ENCODE measurements around the gene KIAA0753.

Gene KIAA0753

GRCh38 chr17:6544011-6544370 is 96.5 kb downstream of the KIAA0753 start:
- H3K27ac ChIP-seq (ENCODE audit: low read depth, low read length) = no peak overlapping the region
- no peak overlapping the region for H3K4me2 ChIP-seq (ENCODE audit: low read length)
- TF ChIP-seq CTCF (IDR thresholded peaks at IDR 0.05; ENCODE audit: low read depth, low read length, poor library complexity, severe bottlenecking) (no peak), EZH2phosphoT487 (IDR thresholded peaks at IDR 0.05; ENCODE audit: borderline replicate concordance, low read length) (no peak)
- H3K36me3 ChIP-seq (ENCODE audit: control insufficient read depth, low read length) = no peaks in the 10 kb centered on the region
- no peak overlapping the region for H3K4me3 ChIP-seq (ENCODE audit: low read length)
- H3K4me1 ChIP-seq (ENCODE audit: control insufficient read depth, low read length) = no peaks in the 10 kb centered on the region
- no peaks in the 10 kb centered on the region for H3K9me2 ChIP-seq (replicated peaks; ENCODE audit: control insufficient read depth, low read length)
- H3K27me3 ChIP-seq (ENCODE audit: control insufficient read depth, low read length) = peaks cover 4% of the 10 kb centered on the region; the same call in 1 of the 2 replicates
- H3K79me2 ChIP-seq (ENCODE audit: control insufficient read depth, low read length) = no peaks in the 10 kb centered on the region
- H3K9me3 ChIP-seq (ENCODE audit: control insufficient read depth, insufficient read depth, low read length) = no peaks in the 10 kb centered on the region
- H3F3A ChIP-seq (ENCODE audit: control insufficient read depth, insufficient read depth) = no peaks in the 10 kb centered on the region
- H4K20me1 ChIP-seq (ENCODE audit: control insufficient read depth, insufficient read depth, low read depth, low read length) = no peaks in the 10 kb centered on the region

- Histone ChIP-seq H3K4me1 (ENCODE audit: control insufficient read depth, low read length) (no peaks in the 10 kb centered on the region), H3K27me3 (ENCODE audit: control insufficient read depth, low read length) (peaks cover 4% of the 10 kb centered on the region; the same call in 1 of the 2 replicates), H3K4me2 (ENCODE audit: low read length) (no peak overlapping the region), H3K27ac (ENCODE audit: low read depth, low read length) (no peak overlapping the region), H3F3A (ENCODE audit: control insufficient read depth, insufficient read depth) (no peaks in the 10 kb centered on the region), H3K4me3 (ENCODE audit: low read length) (no peak overlapping the region), H3K79me2 (ENCODE audit: control insufficient read depth, low read length) (no peaks in the 10 kb centered on the region), H3K36me3 (ENCODE audit: control insufficient read depth, low read length) (no peaks in the 10 kb centered on the region), H4K20me1 (ENCODE audit: control insufficient read depth, insufficient read depth, low read depth, low read length) (no peaks in the 10 kb centered on the region), H3K9me2 (replicated peaks; ENCODE audit: control insufficient read depth, low read length) (no peaks in the 10 kb centered on the region), H3K9me3 (ENCODE audit: control insufficient read depth, insufficient read depth, low read length) (no peaks in the 10 kb centered on the region)
- TF ChIP-seq CTCF (IDR thresholded peaks at IDR 0.05; ENCODE audit: low read depth, low read length, poor library complexity, severe bottlenecking) = no peak
- no peak for TF ChIP-seq EZH2phosphoT487 (IDR thresholded peaks at IDR 0.05; ENCODE audit: borderline replicate concordance, low read length)
These were observed 97.2 kb downstream of the KIAA0753 start for GRCh38 chr17:6543079-6544010.

- Histone ChIP-seq H3K4me1 (ENCODE audit: control insufficient read depth, low read length) (no peaks in the 10 kb centered on the region), H4K20me1 (ENCODE audit: control insufficient read depth, insufficient read depth, low read depth, low read length) (no peaks in the 10 kb centered on the region), H3K79me2 (ENCODE audit: control insufficient read depth, low read length) (no peaks in the 10 kb centered on the region), H3K27me3 (ENCODE audit: control insufficient read depth, low read length) (no peaks in the 10 kb centered on the region), H3K4me2 (ENCODE audit: low read length) (no peak overlapping the region), H3K36me3 (ENCODE audit: control insufficient read depth, low read length) (no peaks in the 10 kb centered on the region), H3K27ac (ENCODE audit: low read depth, low read length) (no peak overlapping the region), H3K9me3 (ENCODE audit: control insufficient read depth, insufficient read depth, low read length) (no peaks in the 10 kb centered on the region), H3K4me3 (ENCODE audit: low read length) (no peak overlapping the region), H3F3A (ENCODE audit: control insufficient read depth, insufficient read depth) (no peaks in the 10 kb centered on the region), H3K9me2 (replicated peaks; ENCODE audit: control insufficient read depth, low read length) (no peaks in the 10 kb centered on the region)
- no peak for TF ChIP-seq CTCF (IDR thresholded peaks at IDR 0.05; ENCODE audit: low read depth, low read length, poor library complexity, severe bottlenecking)
- no peak for TF ChIP-seq EZH2phosphoT487 (IDR thresholded peaks at IDR 0.05; ENCODE audit: borderline replicate concordance, low read length)
These were observed 97.9 kb downstream of the KIAA0753 start for GRCh38 chr17:6542577-6542976.
